HepG2 (cell line): ENCODE measurements around the gene MTARC1. TPM values are rescaled to one million over a fixed set of nuclear protein-coding genes. Genes with fewer than 3 reads are reported as not detected.

Source experiments
- ARNTL ChIP-seq: sonication (generic); formaldehyde crosslinking; IDR thresholded peaks from 2 replicates; pipeline ENCODE4 v1.4.0; 2020; ENCODE audit warnings: mild to moderate bottlenecking, missing genetic modification reagents
- BCL6 ChIP-seq: IDR thresholded peaks from 2 replicates; pipeline ENCODE4 v1.6.1; 2016; ENCODE audit warnings: missing genetic modification reagents, missing compliant biosample characterization
- CENPT ChIP-seq: sonication (generic); formaldehyde crosslinking; IDR thresholded peaks from 2 replicates; pipeline ENCODE4 v1.8.0; 2022; ENCODE audit warnings: low read depth, mild to moderate bottlenecking, moderate library complexity, missing genetic modification reagents
- GLMP ChIP-seq: sonication (generic); formaldehyde crosslinking; IDR thresholded peaks from 2 replicates; pipeline ENCODE4 v1.9.0; 2021; ENCODE audit warnings: missing genetic modification reagents, mild to moderate bottlenecking, borderline replicate concordance
- HBP1 ChIP-seq: IDR thresholded peaks from 2 replicates; pipeline ENCODE4 v1.6.1; 2016; ENCODE audit warnings: low read depth, control low read depth
- JUNB ChIP-seq: sonication (generic); formaldehyde crosslinking; IDR thresholded peaks from 2 replicates; pipeline ENCODE4 v1.8.0; 2022; ENCODE audit warnings: missing genetic modification reagents, mild to moderate bottlenecking, borderline replicate concordance
- MIXL1 ChIP-seq: IDR thresholded peaks from 2 replicates; pipeline ENCODE4 v1.6.1; 2016
- PHF8 ChIP-seq: sonication (generic); formaldehyde crosslinking; IDR thresholded peaks from 2 replicates; pipeline ENCODE4 v1.5.0; 2020; ENCODE audit warnings: missing genetic modification reagents
- POLR2A ChIP-seq, 2 experiments: IDR thresholded peaks; 2 replicates each; pipeline ENCODE4 v1.6.1; 2011; ENCODE audit warnings: low read depth in 2 of 2, low read length in 2 of 2, mild to moderate bottlenecking in 1 of 2, moderate library complexity in 1 of 2; ENCODE audit not compliant: insufficient read depth in 1 of 2
- SP5 ChIP-seq: IDR thresholded peaks from 2 replicates; pipeline ENCODE4 v1.6.1; 2016; ENCODE audit warnings: low read depth, borderline replicate concordance
- SRY ChIP-seq: sonication (generic); formaldehyde crosslinking; IDR thresholded peaks from 2 replicates; pipeline ENCODE4 v1.8.0; 2022; ENCODE audit warnings: mild to moderate bottlenecking, missing genetic modification reagents
- STAT6 ChIP-seq: sonication (generic); formaldehyde crosslinking; IDR thresholded peaks from 2 replicates; pipeline ENCODE4 v1.4.0; 2020; ENCODE audit warnings: missing genetic modification reagents, mild to moderate bottlenecking, borderline replicate concordance
- ZBTB7B ChIP-seq: sonication (generic); formaldehyde crosslinking; IDR thresholded peaks from 2 replicates; pipeline ENCODE4 v1.4.0; 2020; ENCODE audit warnings: missing genetic modification reagents
- ZIK1 ChIP-seq: sonication (generic); formaldehyde crosslinking; IDR thresholded peaks from 2 replicates; pipeline ENCODE4 v1.5.0; 2020; ENCODE audit warnings: mild to moderate bottlenecking, low read depth, missing genetic modification reagents, borderline replicate concordance
- ZNF230 ChIP-seq: sonication (generic); formaldehyde crosslinking; IDR thresholded peaks from 2 replicates; pipeline ENCODE4 v1.4.0; 2020; ENCODE audit warnings: mild to moderate bottlenecking, missing genetic modification reagents
- ZNF24 ChIP-seq: fragments of 450-650 bp; IDR thresholded peaks from 2 replicates; pipeline ENCODE4 v1.6.1; 2017; ENCODE audit warnings: antibody characterized with exemption, mild to moderate bottlenecking
- ZNF337 ChIP-seq: sonication (generic); formaldehyde crosslinking; IDR thresholded peaks from 2 replicates; pipeline ENCODE4 v1.5.1; 2020; ENCODE audit warnings: missing genetic modification reagents, low read depth, mild to moderate bottlenecking, borderline replicate concordance
- ZNF687 ChIP-seq: sonication (generic); formaldehyde crosslinking; IDR thresholded peaks from 2 replicates; pipeline ENCODE4 v1.5.1; 2020; ENCODE audit warnings: mild to moderate bottlenecking, missing genetic modification reagents, moderate library complexity
- ZNF7 ChIP-seq: IDR thresholded peaks from 2 replicates; pipeline ENCODE4 v1.6.1; 2016; ENCODE audit warnings: missing biosample characterization, missing genetic modification reagents
- ZNF891 ChIP-seq: sonication (generic); formaldehyde crosslinking; IDR thresholded peaks from 2 replicates; pipeline ENCODE4 v1.5.0; 2020; ENCODE audit warnings: mild to moderate bottlenecking, missing genetic modification reagents
- polyA plus RNA-seq, 8 experiments: library from polyadenylated mRNA; depleted of rRNA in 3 of 8; stranded (reverse) in 7 of 8; unstranded in 1 of 8; fragments of >200 nt; fragmentation: Illumina TruSeq in 4 of 8; extraction: Trizol in 4 of 8; gene quantifications; 2 replicates each; pipeline versions ENCODE4 v1.2.1 to v1.2.3, GENCODE V29; 2011 to 2016; ENCODE audit warnings: low read depth in 4 of 8, missing spikeins in 1 of 8, mixed read lengths in 1 of 8; ENCODE audit not compliant: insufficient read depth in 1 of 8
- total RNA-seq, 5 experiments: library from RNA; depleted of rRNA; stranded (reverse); fragments of >200 nt; fragmentation: Illumina TruSeq; extraction: Trizol; gene quantifications; 2 replicates each; pipeline ENCODE4 v1.2.3, GENCODE V29; 2016; ENCODE audit warnings: low read depth in 1 of 5

Gene MTARC1
- total and polyA plus RNA-seq, 2 of the 13 experiments (the other 11 are each of a cell fraction or from before 2014, with no cell fraction given) = 19.4 to 106 TPM

- TF ChIP-seq STAT6 (CRISPR knock-in tag) (0 out of 2 replicates have a peak, but pooled peaks have one; percentile 40), ZNF24 (no peak), ZNF891 (peak; percentile 88; the same call in 1 of the 2 replicates), ZNF337 (CRISPR knock-in tag) (0 out of 2 replicates have a peak, but pooled peaks have one; percentile 67), PHF8 (CRISPR knock-in tag) (peak; percentile 83), MIXL1 (CRISPR knock-in tag) (peak; percentile 16; the same call in 1 of the 2 replicates), ZNF7 (CRISPR knock-in tag) (no peak), JUNB (CRISPR knock-in tag) (0 out of 2 replicates have a peak, but pooled peaks have one; percentile 16), CENPT (peak; percentile 92), BCL6 (CRISPR knock-in tag) (peak; percentile 68), GLMP (CRISPR knock-in tag) (no peak), SP5 (CRISPR knock-in tag) (peak; percentile 97), POLR2A (IDR thresholded peaks at IDR 0.05; ENCODE audit: insufficient read depth in 1 of 2, low read depth in 2 of 2, low read length in 2 of 2) (peak; percentile 80 to 89), ZNF687 (peak; percentile 91), ZIK1 (CRISPR knock-in tag) (peak; percentile 48; the same call in 1 of the 2 replicates), SRY (CRISPR knock-in tag) (no peak; the same call in 1 of the 2 replicates), HBP1 (CRISPR knock-in tag) (no peak), ARNTL (CRISPR knock-in tag) (0 out of 2 replicates have a peak, but pooled peaks have one; percentile 29), ZNF230 (CRISPR knock-in tag) (peak; percentile 28; the same call in 1 of the 2 replicates), ZBTB7B (CRISPR knock-in tag) (peak; percentile 80)
These were observed 38.4 kb upstream of the MTARC1 start, which contains the start of gene MTARC2 (continued) for GRCh38 chr1:220748089-220748934.
